ENCODE measurements around the gene PRRT1.
"Not testable (repeated sequence)": the region's sequence is repeated elsewhere in the genome, so short reads cannot be mapped to it uniquely, and the experiment has no call there.

- not testable (repeated sequence) for TF ChIP-seq CTCF (conservative IDR thresholded peaks at IDR 0.05; ENCODE audit: low read depth, low read length); EZH2 (IDR thresholded peaks at IDR 0.05; ENCODE audit: low read length, unreplicated experiment); EZH2phosphoT487 (IDR thresholded peaks at IDR 0.05; ENCODE audit: borderline replicate concordance, low read length)
These were observed 7.5 kb downstream of the PRRT1 start for GRCh38 chr6:32144238-32144637.

All from PC-3 (cell line).